HG03280 (cell line): ENCODE data around the gene AKT3.

Experiments used
- ATAC-seq: cut with Tn5 transposase; IDR thresholded peaks from one replicate; pipeline ENCODE4 v1.9.1; 2021; ENCODE audit warnings: mild to moderate bottlenecking, moderate library complexity; ENCODE audit not compliant: unreplicated experiment

The AKT3 gene

DNA sequence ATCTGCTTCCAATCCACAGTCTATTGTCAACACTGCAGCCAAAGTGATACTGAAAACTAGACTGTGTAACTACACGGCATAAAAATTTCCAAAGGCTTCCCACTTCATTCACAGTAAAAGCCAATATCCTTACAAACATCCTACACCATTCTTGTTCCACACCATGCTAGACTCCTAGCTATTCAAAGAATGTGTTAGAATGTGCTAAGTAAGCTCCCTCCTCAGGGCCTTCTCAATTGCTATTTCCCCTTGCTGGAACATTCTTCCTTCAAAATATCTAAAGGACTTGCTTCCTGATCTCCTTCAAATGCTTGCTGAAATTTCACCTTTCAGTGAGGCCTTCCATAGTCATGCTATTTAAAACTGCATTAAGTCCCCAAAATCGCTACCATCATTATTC is 228.1 kb downstream of the AKT3 start:
- ATAC-seq: no peak

GRCh38 chr1:243620096-243620495 is 229.9 kb downstream of the AKT3 start:
- ATAC-seq: no peak

GRCh38 chr1:243609698-243610097 is 240.3 kb downstream of the AKT3 start:
- no peak for ATAC-seq

GRCh38 chr1:243605604-243606003 is 244.4 kb downstream of the AKT3 start:
- no peak for ATAC-seq

DNA sequence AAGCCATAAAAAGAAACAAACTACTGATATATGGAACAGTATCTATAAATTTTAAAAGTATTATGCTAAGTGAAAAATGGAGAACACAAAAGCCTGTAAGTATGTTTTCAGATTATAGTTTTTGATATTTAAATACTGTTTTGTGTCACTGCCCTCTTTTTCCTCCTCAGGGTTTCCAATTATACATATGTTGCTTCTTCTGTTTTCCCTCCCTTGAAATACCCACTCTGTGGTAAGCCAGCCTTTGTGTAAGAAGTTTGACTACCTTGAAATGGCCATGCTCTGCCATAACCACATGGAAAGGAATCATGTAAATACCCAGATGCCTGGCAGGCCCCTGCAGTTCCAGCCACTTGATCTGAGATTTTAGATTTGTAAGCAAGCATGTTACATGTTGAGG is 248.3 kb downstream of the AKT3 start:
- no peak for ATAC-seq

GRCh38 chr1:243598433-243598832 is 251.6 kb downstream of the AKT3 start:
- ATAC-seq: no peak

- ATAC-seq: no peak
These were observed 252.7 kb downstream of the AKT3 start for GRCh38 chr1:243597383-243597782.

GRCh38 chr1:243596431-243597062 is 253.5 kb downstream of the AKT3 start:
- peak; percentile 99 for ATAC-seq

GRCh38 chr1:243595527-243596210 is 254.4 kb downstream of the AKT3 start:
- ATAC-seq: peak; percentile 19

DNA sequence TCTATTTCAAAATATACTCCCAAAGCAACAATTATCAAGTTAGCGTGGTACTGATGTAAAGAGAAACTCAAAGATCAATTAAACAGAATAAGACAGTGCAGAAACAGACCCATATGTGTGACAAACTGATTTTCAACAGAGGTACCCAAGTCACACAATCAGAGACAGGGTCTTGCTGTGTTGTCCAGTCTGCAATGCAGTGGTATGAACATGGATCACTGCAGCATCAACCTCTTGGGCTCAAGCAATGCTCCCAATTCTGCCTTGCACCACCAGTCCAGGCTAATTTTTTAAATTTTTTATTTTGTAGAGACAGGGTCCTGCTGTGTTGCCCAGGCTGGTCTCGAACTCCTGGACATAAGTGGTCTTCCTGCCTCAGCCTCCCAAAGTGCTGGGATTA is 255.6 kb downstream of the AKT3 start:
- ATAC-seq: no peak

DNA sequence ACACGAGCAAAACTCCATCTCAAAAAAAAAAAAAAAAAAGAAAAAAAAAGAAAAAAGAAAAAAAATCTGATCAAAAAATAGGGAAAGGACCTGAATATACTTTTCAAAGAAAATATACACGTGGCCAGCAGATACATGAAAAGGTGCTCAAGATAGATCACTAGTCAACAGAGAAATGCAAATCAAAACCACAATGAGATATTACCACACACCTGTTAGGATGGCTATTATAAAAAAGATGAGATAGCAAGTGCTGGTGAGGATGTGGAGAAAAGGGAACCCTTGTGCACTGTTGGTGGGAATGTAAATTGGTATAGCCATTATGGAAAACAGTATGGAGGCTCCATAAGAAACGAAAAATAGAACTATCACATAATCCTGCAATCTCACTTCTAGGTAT is 260.8 kb downstream of the AKT3 start:
- ATAC-seq: peak; percentile 72

DNA sequence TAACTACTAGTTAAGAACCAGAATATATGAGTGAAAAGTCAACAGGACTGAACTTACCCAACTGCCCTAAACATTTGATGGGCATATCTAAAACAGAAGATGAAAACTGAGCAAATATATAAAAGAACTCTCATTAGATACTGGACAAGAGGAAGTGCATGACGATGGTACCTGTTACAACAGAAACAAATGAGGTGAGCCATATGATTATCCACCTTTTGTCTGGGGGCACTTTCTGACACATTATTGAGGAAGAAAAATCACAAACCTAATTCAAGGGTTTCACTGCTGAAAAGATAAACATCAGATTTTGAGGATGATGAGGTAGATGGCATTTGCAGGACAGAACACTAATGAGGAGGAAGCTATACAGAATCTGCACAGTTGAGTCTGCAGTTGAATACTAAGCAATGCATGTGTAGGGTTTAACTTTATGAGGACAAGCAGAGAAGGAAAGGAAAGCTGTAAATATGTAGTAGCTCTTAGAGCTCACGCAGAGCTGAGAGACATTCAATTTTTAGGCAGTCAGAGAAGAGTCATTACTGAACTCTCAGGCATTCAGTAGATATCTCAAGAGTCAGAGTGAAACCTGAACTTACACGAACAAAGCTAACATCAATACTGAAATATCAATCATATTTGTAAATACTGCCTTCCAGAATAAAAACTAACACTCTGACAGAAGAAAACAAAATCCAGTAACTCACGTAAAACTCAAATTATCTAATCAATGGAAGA is 262.1 kb downstream of the AKT3 start:
- ATAC-seq: peak; percentile 93

DNA sequence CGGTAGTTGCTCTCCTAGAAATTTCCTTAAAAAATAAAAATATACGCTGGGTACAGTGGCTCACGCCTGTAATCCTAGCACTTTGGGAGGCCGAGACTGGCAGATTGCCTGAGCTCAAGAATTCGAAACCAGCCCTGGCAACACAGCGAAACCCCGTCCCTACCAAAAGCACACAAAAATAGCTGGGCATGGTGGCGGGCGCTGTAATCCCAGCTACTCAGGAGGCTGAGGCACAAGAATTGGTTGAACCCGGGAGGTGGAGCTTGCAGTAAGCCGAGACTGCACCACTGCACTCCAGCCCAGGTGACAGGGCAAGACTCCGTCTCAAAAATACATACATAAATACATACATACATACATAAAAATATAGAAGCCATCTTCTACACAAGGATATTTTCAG is 262.8 kb downstream of the AKT3 start:
- no peak for ATAC-seq

- ATAC-seq: no peak
These were observed 264.1 kb downstream of the AKT3 start for GRCh38 chr1:243585982-243586381.

GRCh38 chr1:243582326-243582725 is 267.7 kb downstream of the AKT3 start:
- no peak for ATAC-seq

GRCh38 chr1:243580984-243581383 is 269.1 kb downstream of the AKT3 start:
- no peak for ATAC-seq

- ATAC-seq: no peak
These were observed 270.0 kb downstream of the AKT3 start for GRCh38 chr1:243580072-243580471.

- ATAC-seq: no peak
These were observed 275.0 kb downstream of the AKT3 start for GRCh38 chr1:243575070-243575469.

DNA sequence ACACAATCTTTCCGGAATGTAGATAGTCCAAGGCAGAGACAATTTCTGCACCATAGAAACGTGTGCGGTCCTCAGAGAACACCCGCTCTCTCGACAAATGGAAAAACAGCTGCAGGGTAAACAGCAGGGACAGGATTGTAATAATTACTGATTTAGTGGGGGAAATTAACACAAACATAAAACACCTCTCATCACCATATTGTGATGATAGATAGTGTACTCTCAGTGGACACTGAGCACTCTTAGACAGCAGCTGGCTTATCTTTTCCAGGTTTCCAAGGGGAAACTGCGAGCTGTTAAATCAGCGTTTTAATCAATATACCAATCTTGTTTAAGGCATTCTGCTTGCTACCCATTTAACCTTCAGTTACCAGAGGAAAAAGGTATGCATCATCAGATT is 277.1 kb downstream of the AKT3 start:
- ATAC-seq: no peak

DNA sequence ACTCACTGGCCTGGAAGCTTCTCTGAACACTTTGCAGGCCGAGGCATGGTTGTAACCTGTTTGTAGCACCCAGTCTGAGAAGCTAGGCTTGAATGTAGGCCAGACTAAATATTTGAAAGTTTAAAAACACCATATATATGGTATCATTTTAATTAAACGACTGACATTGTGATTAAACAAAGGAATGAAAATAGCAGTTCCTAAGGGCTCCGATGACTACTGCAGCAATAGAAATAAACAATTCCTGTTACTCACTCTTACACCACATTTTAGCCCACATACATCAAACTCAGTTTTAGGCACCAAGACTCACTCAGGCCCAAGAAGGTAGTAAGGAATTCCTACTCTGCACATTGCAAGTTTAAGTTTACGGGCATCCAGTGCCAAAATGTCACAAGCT is 281.2 kb downstream of the AKT3 start:
- ATAC-seq: no peak

DNA sequence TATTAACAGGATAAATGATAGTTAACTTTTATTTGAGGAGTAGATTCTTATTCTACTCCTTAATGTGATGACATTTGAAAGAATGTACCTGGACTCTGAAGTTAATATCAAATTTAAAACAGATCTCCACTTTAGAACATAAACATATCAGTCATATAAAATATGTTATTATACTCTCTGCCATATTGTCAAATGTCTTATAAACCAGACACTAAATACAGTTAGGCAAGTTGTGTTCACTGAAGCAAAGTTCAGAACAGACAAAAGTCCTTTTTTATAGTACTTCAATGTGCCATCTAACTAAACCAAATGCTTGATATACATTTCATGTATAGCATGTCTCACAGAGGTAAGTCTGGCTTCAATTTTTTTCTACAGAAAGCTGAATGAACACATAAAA is 285.2 kb downstream of the AKT3 start:
- ATAC-seq: no peak

- ATAC-seq: no peak
These were observed 286.3 kb downstream of the AKT3 start for GRCh38 chr1:243563732-243564131.
